Peyer's patch (tissue), 4 donors: ENCODE results near the gene PDXP.

ENCODE experiments used
- POLR2A ChIP-seq, 2 donors: fragments of 450-650 bp; IDR thresholded peaks; one replicate each; pipeline ENCODE4 v1.5.1; 2017; ENCODE audit warnings: antibody characterized with exemption in 2 of 2, mild to moderate bottlenecking in 2 of 2, moderate library complexity in 2 of 2
- TF ChIP-seq, protein P1 (sequence below), 6 experiments: fragments of 450-650 bp in 4 of 6; fragments of 200-600 bp in 2 of 6; sonication (generic) in 1 of 6; IDR thresholded peaks; one replicate each; pipeline ENCODE4 v1.5.1; 2017 to 2019; ENCODE audit warnings: antibody characterized with exemption in 6 of 6, mild to moderate bottlenecking in 3 of 6, moderate library complexity in 1 of 6

DNA sequence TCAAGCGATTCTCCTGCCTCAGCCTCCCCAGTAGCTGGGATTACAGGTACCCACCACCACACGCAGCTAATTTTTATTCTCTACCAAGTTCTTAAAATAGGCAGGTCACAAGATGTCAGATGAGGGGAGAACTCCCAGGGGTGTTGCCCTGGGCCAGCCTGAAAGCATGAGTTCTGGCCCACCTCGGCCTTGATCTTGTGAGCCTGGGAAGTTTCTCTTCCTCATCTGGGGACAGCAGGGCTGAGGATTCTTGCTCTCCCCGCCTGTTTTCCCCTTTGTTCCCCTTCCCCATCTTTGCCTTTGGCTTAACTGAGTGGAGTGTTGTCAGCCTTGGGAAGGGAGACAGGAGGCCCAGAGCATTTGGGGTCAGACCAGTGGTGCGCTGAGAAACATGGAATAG lies 3.5 kb downstream of the PDXP start:
- TF ChIP-seq, protein P1, sequence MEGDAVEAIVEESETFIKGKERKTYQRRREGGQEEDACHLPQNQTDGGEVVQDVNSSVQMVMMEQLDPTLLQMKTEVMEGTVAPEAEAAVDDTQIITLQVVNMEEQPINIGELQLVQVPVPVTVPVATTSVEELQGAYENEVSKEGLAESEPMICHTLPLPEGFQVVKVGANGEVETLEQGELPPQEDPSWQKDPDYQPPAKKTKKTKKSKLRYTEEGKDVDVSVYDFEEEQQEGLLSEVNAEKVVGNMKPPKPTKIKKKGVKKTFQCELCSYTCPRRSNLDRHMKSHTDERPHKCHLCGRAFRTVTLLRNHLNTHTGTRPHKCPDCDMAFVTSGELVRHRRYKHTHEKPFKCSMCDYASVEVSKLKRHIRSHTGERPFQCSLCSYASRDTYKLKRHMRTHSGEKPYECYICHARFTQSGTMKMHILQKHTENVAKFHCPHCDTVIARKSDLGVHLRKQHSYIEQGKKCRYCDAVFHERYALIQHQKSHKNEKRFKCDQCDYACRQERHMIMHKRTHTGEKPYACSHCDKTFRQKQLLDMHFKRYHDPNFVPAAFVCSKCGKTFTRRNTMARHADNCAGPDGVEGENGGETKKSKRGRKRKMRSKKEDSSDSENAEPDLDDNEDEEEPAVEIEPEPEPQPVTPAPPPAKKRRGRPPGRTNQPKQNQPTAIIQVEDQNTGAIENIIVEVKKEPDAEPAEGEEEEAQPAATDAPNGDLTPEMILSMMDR (IDR thresholded peaks at IDR 0.05): no peak
- no peak for TF ChIP-seq POLR2A (IDR thresholded peaks at IDR 0.05)
